22Rv1 (cell line): ENCODE measurements around the gene TTLL1.

Experiments used
- ZFX ChIP-seq: fragments of 450-650 bp; IDR thresholded peaks from 2 replicates; pipeline ENCODE4 v1.6.1; 2017; ENCODE audit warnings: antibody characterized with exemption, borderline replicate concordance
- TF ChIP-seq, protein P1 (sequence below): fragments of 450-650 bp; IDR thresholded peaks from 2 replicates; pipeline ENCODE4 v1.5.1; 2017; ENCODE audit warnings: mild to moderate bottlenecking

DNA sequence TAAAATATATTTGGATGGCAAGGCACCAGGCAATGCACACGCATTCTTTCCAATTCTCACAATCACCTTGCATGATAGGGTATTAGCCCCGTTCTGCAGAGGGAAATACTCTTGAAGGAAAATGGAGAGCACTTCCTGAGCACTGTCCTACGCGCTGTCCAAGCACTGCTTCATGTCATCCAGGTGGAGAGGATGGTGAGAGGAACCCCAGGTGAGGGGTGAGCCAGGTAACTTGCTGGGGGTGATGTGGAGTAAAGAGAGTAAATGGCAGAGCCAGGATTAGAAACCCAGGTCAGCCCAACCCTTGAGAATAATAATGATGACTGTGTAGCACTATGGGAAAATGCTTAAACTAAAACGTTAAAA is 73.5 kb downstream of the TTLL1 start:
- TF ChIP-seq, protein P1, sequence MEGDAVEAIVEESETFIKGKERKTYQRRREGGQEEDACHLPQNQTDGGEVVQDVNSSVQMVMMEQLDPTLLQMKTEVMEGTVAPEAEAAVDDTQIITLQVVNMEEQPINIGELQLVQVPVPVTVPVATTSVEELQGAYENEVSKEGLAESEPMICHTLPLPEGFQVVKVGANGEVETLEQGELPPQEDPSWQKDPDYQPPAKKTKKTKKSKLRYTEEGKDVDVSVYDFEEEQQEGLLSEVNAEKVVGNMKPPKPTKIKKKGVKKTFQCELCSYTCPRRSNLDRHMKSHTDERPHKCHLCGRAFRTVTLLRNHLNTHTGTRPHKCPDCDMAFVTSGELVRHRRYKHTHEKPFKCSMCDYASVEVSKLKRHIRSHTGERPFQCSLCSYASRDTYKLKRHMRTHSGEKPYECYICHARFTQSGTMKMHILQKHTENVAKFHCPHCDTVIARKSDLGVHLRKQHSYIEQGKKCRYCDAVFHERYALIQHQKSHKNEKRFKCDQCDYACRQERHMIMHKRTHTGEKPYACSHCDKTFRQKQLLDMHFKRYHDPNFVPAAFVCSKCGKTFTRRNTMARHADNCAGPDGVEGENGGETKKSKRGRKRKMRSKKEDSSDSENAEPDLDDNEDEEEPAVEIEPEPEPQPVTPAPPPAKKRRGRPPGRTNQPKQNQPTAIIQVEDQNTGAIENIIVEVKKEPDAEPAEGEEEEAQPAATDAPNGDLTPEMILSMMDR, result no peak
- no peak for TF ChIP-seq ZFX
